BLaER1 (cell line): ENCODE measurements around the gene BACH1.
"Not testable (repeated sequence)": the region's sequence is repeated elsewhere in the genome, so short reads cannot be mapped to it uniquely, and the experiment has no call there.

Experiments
- H3K27ac ChIP-seq: shearing (Covaris generic); formaldehyde crosslinking; 2 replicates; pipeline ENCODE4 v1.8.1; 2022
- H3K27me3 ChIP-seq: shearing (Covaris generic); formaldehyde crosslinking; 2 replicates; pipeline ENCODE4 v1.8.1; 2022
- H3K36me3 ChIP-seq: shearing (Covaris generic); formaldehyde crosslinking; 2 replicates; pipeline ENCODE4 v1.8.1; 2022
- H3K4me1 ChIP-seq: shearing (Covaris generic); formaldehyde crosslinking; 2 replicates; pipeline ENCODE4 v1.8.1; 2022
- H3K4me2 ChIP-seq: shearing (Covaris generic); formaldehyde crosslinking; 2 replicates; pipeline ENCODE4 v1.8.1; 2022
- H3K4me3 ChIP-seq: shearing (Covaris generic); formaldehyde crosslinking; 2 replicates; pipeline ENCODE4 v1.8.1; 2022
- H3K9ac ChIP-seq: shearing (Covaris generic); formaldehyde crosslinking; 2 replicates; pipeline ENCODE4 v1.8.1; 2022
- H3K9me3 ChIP-seq: shearing (Covaris generic); formaldehyde crosslinking; 2 replicates; pipeline ENCODE4 v1.8.1; 2022
- H4K20me1 ChIP-seq: shearing (Covaris generic); formaldehyde crosslinking; 2 replicates; pipeline ENCODE4 v1.8.1; 2022
- Cebpa-rat ChIP-seq: shearing (Covaris generic); IDR thresholded peaks from 2 replicates; pipeline ENCODE4 v1.8.1; 2022

The BACH1 gene

GRCh38 chr21:29261555-29262540 is 36.9 kb upstream of the BACH1 start:
- TF ChIP-seq Cebpa-rat: no peak
- Histone ChIP-seq H3K4me2 (no peak overlapping the region), H3K4me3 (no peak overlapping the region), H4K20me1 (no peaks in the 10 kb centered on the region), H3K27ac (no peak overlapping the region), H3K9me3 (no peaks in the 10 kb centered on the region), H3K9ac (no peak overlapping the region), H3K36me3 (no peaks in the 10 kb centered on the region), H3K27me3 (no peaks in the 10 kb centered on the region), H3K4me1 (peaks cover 10% of the 10 kb centered on the region)

DNA sequence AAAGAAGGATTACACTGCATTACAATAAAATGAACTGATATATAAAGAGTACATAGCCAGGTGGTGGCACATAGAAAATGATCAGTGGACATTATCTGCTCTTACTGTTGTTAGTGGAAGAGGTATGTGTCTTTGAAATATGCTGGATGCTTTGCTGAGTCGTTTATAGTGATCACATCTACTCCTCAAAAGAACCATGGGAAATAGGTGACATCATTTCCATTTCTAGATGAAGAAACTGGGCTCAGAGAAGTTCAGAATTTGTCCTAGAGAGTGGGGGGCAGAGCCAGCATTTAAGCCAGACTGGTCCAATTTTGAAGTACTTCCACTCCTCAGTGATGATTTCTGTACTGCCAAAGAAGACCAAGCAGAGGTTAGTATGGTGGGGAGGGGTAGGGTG is 34.0 kb upstream of the BACH1 start:
- no peaks in the 10 kb centered on the region for H3K36me3 ChIP-seq
- no peak overlapping the region for H3K4me2 ChIP-seq
- H3K9ac ChIP-seq: no peak overlapping the region
- peaks cover 10% of the 10 kb centered on the region for H3K4me1 ChIP-seq
- no peak overlapping the region for H3K4me3 ChIP-seq
- H3K27ac ChIP-seq: no peak overlapping the region
- no peak for TF ChIP-seq Cebpa-rat
- no peaks in the 10 kb centered on the region for H4K20me1 ChIP-seq
- H3K27me3 ChIP-seq: no peaks in the 10 kb centered on the region
- no peaks in the 10 kb centered on the region for H3K9me3 ChIP-seq

GRCh38 chr21:29265690-29266479 is 32.8 kb upstream of the BACH1 start:
- no peaks in the 10 kb centered on the region for H4K20me1 ChIP-seq
- TF ChIP-seq Cebpa-rat: no peak
- no peak overlapping the region for H3K4me3 ChIP-seq
- H3K27ac ChIP-seq: no peak overlapping the region
- peaks cover 10% of the 10 kb centered on the region for H3K4me1 ChIP-seq
- no peaks in the 10 kb centered on the region; the same call in 1 of the 2 replicates for H3K9me3 ChIP-seq
- no peaks in the 10 kb centered on the region for H3K27me3 ChIP-seq
- H3K9ac ChIP-seq: no peak overlapping the region
- no peaks in the 10 kb centered on the region for H3K36me3 ChIP-seq
- H3K4me2 ChIP-seq: peak overlapping the region; percentile 11; the same call in 1 of the 2 replicates

GRCh38 chr21:29267666-29268065 is 31.1 kb upstream of the BACH1 start:
- Histone ChIP-seq H3K27ac (no peak overlapping the region), H3K4me2 (no peak overlapping the region), H3K4me3 (no peak overlapping the region), H3K9me3 (no peaks in the 10 kb centered on the region; the same call in 1 of the 2 replicates), H3K27me3 (no peaks in the 10 kb centered on the region), H3K9ac (no peak overlapping the region), H3K4me1 (peaks cover 10% of the 10 kb centered on the region), H3K36me3 (no peaks in the 10 kb centered on the region), H4K20me1 (no peaks in the 10 kb centered on the region)
- TF ChIP-seq Cebpa-rat: no peak

- H3K27ac ChIP-seq: no peak overlapping the region
These were observed 26.8 kb upstream of the BACH1 start for GRCh38 chr21:29271927-29272333.

GRCh38 chr21:29277442-29277841 is 21.3 kb upstream of the BACH1 start:
- Histone ChIP-seq H3K4me1 (no peaks in the 10 kb centered on the region), H3K9me3 (peaks cover 7% of the 10 kb centered on the region; the same call in 1 of the 2 replicates), H3K36me3 (no peaks in the 10 kb centered on the region), H3K27ac (no peak overlapping the region), H3K27me3 (no peaks in the 10 kb centered on the region), H3K9ac (no peak overlapping the region), H4K20me1 (no peaks in the 10 kb centered on the region), H3K4me3 (no peak overlapping the region), H3K4me2 (no peak overlapping the region)
- TF ChIP-seq Cebpa-rat: no peak

More at GRCh38 chr21:29271927-29272333, 26.8 kb upstream of the BACH1 start:
- no peaks in the 10 kb centered on the region for H3K27me3 ChIP-seq
- no peaks in the 10 kb centered on the region for H3K36me3 ChIP-seq
- H3K9ac ChIP-seq: no peak overlapping the region
- H4K20me1 ChIP-seq: no peaks in the 10 kb centered on the region
- H3K4me1 ChIP-seq: no peaks in the 10 kb centered on the region
- H3K4me2 ChIP-seq: no peak overlapping the region
- TF ChIP-seq Cebpa-rat: no peak
- no peaks in the 10 kb centered on the region; the same call in 1 of the 2 replicates for H3K9me3 ChIP-seq
- H3K4me3 ChIP-seq: no peak overlapping the region

DNA sequence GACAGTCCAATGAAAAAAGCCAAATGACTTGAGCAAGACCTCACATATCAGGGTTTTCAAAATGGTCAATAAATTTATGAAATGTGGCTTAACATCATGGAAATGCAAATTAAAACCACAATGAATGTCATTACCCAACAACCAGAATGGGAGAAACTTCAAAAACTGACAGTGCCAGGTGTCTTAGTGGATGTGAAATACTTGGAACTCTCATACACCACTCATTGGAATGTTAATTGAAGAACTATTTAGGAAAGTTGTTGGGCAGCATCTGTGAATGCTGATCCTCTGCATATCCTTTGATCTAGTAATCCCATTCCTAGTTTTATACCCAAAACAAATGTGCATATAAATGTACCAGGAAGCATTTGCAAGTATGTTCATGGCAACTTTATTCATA is 19.2 kb upstream of the BACH1 start:
- Histone ChIP-seq H3K9ac (no peak overlapping the region), H3K4me1 (no peaks in the 10 kb centered on the region), H3K4me2 (no peak overlapping the region), H3K4me3 (no peak overlapping the region), H3K27ac (no peak overlapping the region), H3K9me3 (peaks cover 15% of the 10 kb centered on the region; the same call in 1 of the 2 replicates), H4K20me1 (no peaks in the 10 kb centered on the region), H3K36me3 (no peaks in the 10 kb centered on the region), H3K27me3 (no peaks in the 10 kb centered on the region)
- TF ChIP-seq Cebpa-rat: no peak

DNA sequence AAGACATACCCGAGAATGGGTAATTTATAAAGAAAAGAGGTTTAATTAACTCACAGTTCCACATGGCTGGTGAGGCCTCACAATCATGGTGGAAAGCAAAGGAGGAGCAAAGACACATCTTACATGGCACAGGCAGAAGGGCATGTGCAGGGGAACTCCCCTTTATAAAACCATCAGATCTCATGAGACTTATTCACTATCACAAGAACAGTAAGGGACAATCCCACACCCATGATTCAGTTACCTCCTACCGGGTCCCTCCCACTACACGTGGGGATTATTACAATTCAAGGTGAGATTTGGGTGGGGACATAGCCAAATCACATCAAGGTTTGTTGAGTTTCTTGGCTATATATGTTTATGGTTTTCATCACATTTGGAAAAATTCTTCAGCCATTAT is 16.9 kb upstream of the BACH1 start:
- not testable (repeated sequence) for H4K20me1 ChIP-seq, H3K36me3 ChIP-seq, H3K4me2 ChIP-seq, H3K9ac ChIP-seq, H3K27me3 ChIP-seq, H3K4me3 ChIP-seq, H3K4me1 ChIP-seq, H3K27ac ChIP-seq
- peaks cover 19% of the 10 kb centered on the region; the same call in 1 of the 2 replicates for H3K9me3 ChIP-seq

- Histone ChIP-seq H3K4me3 (no peak overlapping the region), H3K4me2 (peak overlapping the region; percentile 77), H3K27me3 (no peaks in the 10 kb centered on the region), H3K27ac (peak overlapping the region; percentile 73), H3K4me1 (peaks cover 45% of the 10 kb centered on the region), H3K9me3 (peaks cover 26% of the 10 kb centered on the region), H4K20me1 (no peaks in the 10 kb centered on the region), H3K9ac (no peak overlapping the region), H3K36me3 (no peaks in the 10 kb centered on the region)
- no peak for TF ChIP-seq Cebpa-rat
These were observed 11.3 kb upstream of the BACH1 start for GRCh38 chr21:29287383-29287782.

GRCh38 chr21:29288239-29288638 is 10.5 kb upstream of the BACH1 start:
- peaks cover 26% of the 10 kb centered on the region for H3K9me3 ChIP-seq
- TF ChIP-seq Cebpa-rat: no peak
- H3K27ac ChIP-seq: 0 out of 2 replicates have a peak overlapping the region, but pooled peaks have one; percentile 73
- peaks cover 49% of the 10 kb centered on the region for H3K4me1 ChIP-seq
- no peaks in the 10 kb centered on the region for H3K27me3 ChIP-seq
- peak overlapping the region; percentile 44 for H3K4me2 ChIP-seq
- H4K20me1 ChIP-seq: no peaks in the 10 kb centered on the region
- no peaks in the 10 kb centered on the region for H3K36me3 ChIP-seq
- H3K4me3 ChIP-seq: no peak overlapping the region
- no peak overlapping the region for H3K9ac ChIP-seq
